Endothelial cell of umbilical vein (primary cell): ENCODE results near the gene RRM2. TPM values are rescaled to one million over a fixed set of nuclear protein-coding genes. Genes with fewer than 3 reads are reported as not detected.

ENCODE experiments used
- BruUV-seq: library from RNA; stranded (reverse); fragments of 400-500 nt; replicated peaks from 2 replicates; lab custom pipeline; 2021; lab: Mats Ljungman, UMichigan
- CTCF ChIA-PET: fragments of 300-600, 350-600 bp; sonication (Branson Sonifier 250); formaldehyde crosslinking; loops from one replicate; lab custom pipeline; 2021; ENCODE audit warnings: antibody characterized with exemption, inconsistent platforms; lab: Charles Lee
- POLR2A ChIA-PET: fragments of 300-600, 350-600 bp; sonication (Branson Sonifier 250); formaldehyde crosslinking; loops from one replicate; lab custom pipeline; 2021; ENCODE audit warnings: antibody characterized with exemption, inconsistent platforms; lab: Charles Lee
- DNase-seq: peaks from one replicate; pipeline ENCODE4 v3.0.0-alpha.2; 2011; ENCODE audit warnings: low read depth, low spot score
- FAIRE-seq: peaks from 2 replicates; lab custom pipeline; 2011; peaks lifted over from hg19 to GRCh38; lab: Jason Lieb, UNC
- H2AFZ ChIP-seq: 2 replicates; pipeline ENCODE4 v1.6.0; 2012; ENCODE audit warnings: low read depth, low read length, control low read depth, inconsistent platforms
- H3K27ac ChIP-seq: 2 replicates; pipeline ENCODE4 v1.5.1; 2011; ENCODE audit warnings: low read depth, mild to moderate bottlenecking, control low read depth, low read length, moderate library complexity; ENCODE audit not compliant: insufficient read depth
- H3K27me3 ChIP-seq, 2 experiments: 2 replicates each; pipeline versions ENCODE4 v1.6.0 to v1.6.1; 2011; ENCODE audit warnings: low read length in 2 of 2, mixed read lengths in 1 of 2; ENCODE audit not compliant: control insufficient read depth in 2 of 2, insufficient read depth in 2 of 2
- H3K36me3 ChIP-seq, 2 experiments: 2 replicates in 1 of 2; 3 replicates in 1 of 2; pipeline ENCODE4 v1.5.1; 2011; ENCODE audit warnings: low read length in 2 of 2, mild to moderate bottlenecking in 1 of 2, moderate library complexity in 1 of 2; ENCODE audit not compliant: control insufficient read depth in 2 of 2, insufficient read depth in 2 of 2; ENCODE audit errors: extremely low read depth in 1 of 2
- H3K4me1 ChIP-seq: 3 replicates; pipeline ENCODE4 v1.5.1; 2011; ENCODE audit warnings: mild to moderate bottlenecking, low read length; ENCODE audit not compliant: control insufficient read depth, insufficient read depth; ENCODE audit errors: extremely low read depth
- H3K4me2 ChIP-seq: 2 replicates; pipeline ENCODE4 v1.6.1; 2011; ENCODE audit warnings: low read length, control low read depth, mixed read lengths; ENCODE audit not compliant: insufficient read depth
- H3K4me3 ChIP-seq, 3 experiments: fragments of 200-600 bp in 1 of 3; sonication (generic), shearing (Covaris generic) in 1 of 3; replicated peaks in 1 of 3; 2 replicates each; pipeline ENCODE4 v1.5.1; 2011 to 2016; ENCODE audit warnings: control low read depth in 3 of 3, low read length in 3 of 3, mild to moderate bottlenecking in 2 of 3, inconsistent platforms in 1 of 3, low read depth in 1 of 3, moderate library complexity in 1 of 3; ENCODE audit not compliant: insufficient read depth in 1 of 3
- H3K79me2 ChIP-seq: 2 replicates; pipeline ENCODE4 v1.6.0; 2012; ENCODE audit warnings: low read length, inconsistent platforms; ENCODE audit not compliant: control insufficient read depth, insufficient read depth
- H3K9ac ChIP-seq: replicated peaks from 2 replicates; pipeline ENCODE3; 2011; ENCODE audit warnings: low read length, control low read depth; ENCODE audit not compliant: insufficient read depth; ENCODE audit errors: extremely low read depth
- H3K9me1 ChIP-seq: replicated peaks from 3 replicates; pipeline ENCODE4 v1.6.0; 2011; ENCODE audit warnings: mild to moderate bottlenecking, low read length; ENCODE audit not compliant: control insufficient read depth, insufficient read depth; ENCODE audit errors: extremely low read depth
- H3K9me3 ChIP-seq: replicated peaks from 2 replicates; pipeline ENCODE4 v1.5.1; 2012; ENCODE audit warnings: low read length, inconsistent platforms; ENCODE audit not compliant: control insufficient read depth, insufficient read depth
- H4K20me1 ChIP-seq: replicated peaks from 2 replicates; pipeline ENCODE3; 2011; ENCODE audit warnings: mild to moderate bottlenecking, low read length; ENCODE audit not compliant: control insufficient read depth, insufficient read depth; ENCODE audit errors: extremely low read depth
- CTCF ChIP-seq, 2 donors: IDR thresholded peaks; 1 replicate in 1 of 2; 2 replicates in 1 of 2; pipeline ENCODE4 v1.5.1; 2011; ENCODE audit warnings: low read length in 2 of 2, mild to moderate bottlenecking in 2 of 2, moderate library complexity in 2 of 2, control low read depth in 1 of 2, inconsistent platforms in 1 of 2, low read depth in 1 of 2; ENCODE audit not compliant: insufficient read depth in 1 of 2; ENCODE audit errors: extremely low read depth in 1 of 2
- EZH2 ChIP-seq: IDR thresholded peaks from 2 replicates; pipeline ENCODE4 v1.6.1; 2012; ENCODE audit warnings: borderline replicate concordance, low read depth, mild to moderate bottlenecking, moderate library complexity, low read length, inconsistent platforms; ENCODE audit not compliant: severe bottlenecking
- FOS ChIP-seq: IDR thresholded peaks from 2 replicates; pipeline ENCODE4 v1.6.1; 2011; ENCODE audit warnings: mild to moderate bottlenecking, low read length, moderate library complexity, borderline replicate concordance; ENCODE audit not compliant: insufficient read depth
- GATA2 ChIP-seq: IDR thresholded peaks from 2 replicates; pipeline ENCODE4 v1.7.0; 2011; ENCODE audit warnings: low read depth, mild to moderate bottlenecking, moderate library complexity, mixed read lengths, low read length; ENCODE audit not compliant: insufficient read length, insufficient read depth
- JUN ChIP-seq: IDR thresholded peaks from 2 replicates; pipeline ENCODE4 v1.6.1; 2011; ENCODE audit warnings: borderline replicate concordance, low read depth; ENCODE audit not compliant: insufficient read length, insufficient read depth
- MAX ChIP-seq: IDR thresholded peaks from 2 replicates; pipeline ENCODE4 v1.6.1; 2011; ENCODE audit not compliant: insufficient read depth, insufficient read length
- MYC ChIP-seq: IDR thresholded peaks from one replicate; pipeline ENCODE4 v1.6.1; 2011; ENCODE audit warnings: mild to moderate bottlenecking, low read depth, low read length
- POLR2A ChIP-seq: IDR thresholded peaks from 2 replicates; pipeline ENCODE4 v1.6.1; 2012; ENCODE audit warnings: low read depth, mild to moderate bottlenecking, control low read depth, low read length
- POLR2AphosphoS5 ChIP-seq: IDR thresholded peaks from 2 replicates; pipeline ENCODE4 v1.6.1; 2012; ENCODE audit warnings: low read depth, mild to moderate bottlenecking, control low read depth, low read length, moderate library complexity; ENCODE audit not compliant: insufficient read depth
- dilution Hi-C: fragments of 300-500 bp; cut with MboI; formaldehyde crosslinking; loops from one replicate; pipeline ENCODE4 v1.15.0; 2019; ENCODE audit warnings: low sequenced_read_pairs; ENCODE audit not compliant: extremely low pct_ligation_motif_present
- intact Hi-C: fragments of 100-400 bp; cut with micrococcal nuclease; formaldehyde crosslinking; loops from one replicate; pipeline ENCODE4 v1.10.0; 2022
- polyA plus RNA-seq, 4 experiments: library from polyadenylated mRNA; depleted of rRNA in 3 of 4; stranded (reverse) in 3 of 4; unstranded in 1 of 4; fragments of >200 nt; gene quantifications; 2 replicates each; pipeline versions ENCODE4 v1.2.1 to v1.2.3, GENCODE V29; 2011 to 2012; ENCODE audit warnings: missing spikeins in 1 of 4
- total RNA-seq: library from RNA; stranded (reverse); gene quantifications from 2 replicates; pipeline ENCODE4 v1.2.3, GENCODE V29; 2021

Gene RRM2
- total and polyA plus RNA-seq, 2 donors (not counting 3 experiments of a cell fraction or from before 2014, with no cell fraction given): 40.9 to 246 TPM

DNA sequence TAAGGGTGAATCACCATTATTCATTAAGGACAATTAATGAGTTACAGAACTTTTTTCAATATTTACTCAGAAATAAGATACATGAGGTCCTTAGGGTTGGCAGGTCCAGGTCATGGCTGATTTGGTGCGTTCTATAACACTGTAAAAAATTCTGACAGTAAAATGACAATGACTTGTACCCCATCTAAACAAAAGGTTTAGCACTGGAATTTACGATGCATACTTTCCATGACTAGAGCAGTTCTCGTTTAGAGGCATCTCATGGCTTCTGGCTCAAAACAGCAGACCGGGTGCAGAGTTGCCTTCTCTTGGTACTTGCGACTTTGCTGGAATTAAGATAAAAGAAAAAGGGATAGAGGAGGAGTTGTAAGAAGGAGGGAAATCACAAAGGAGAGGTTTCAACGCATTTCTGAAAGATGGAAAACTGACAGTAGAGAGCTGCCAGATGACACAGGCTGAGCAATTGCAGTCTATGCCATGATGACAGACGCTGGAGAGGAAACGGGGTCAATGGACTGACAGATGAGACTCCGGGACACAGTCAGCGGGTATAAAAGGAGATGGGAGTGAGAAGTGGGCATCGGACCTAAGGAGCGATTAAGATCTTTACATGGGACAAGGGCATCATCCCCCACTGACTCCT, 38.2 kb upstream of the RRM2 start:
- H3K4me1 ChIP-seq: no peaks in the 10 kb centered on the region
- ChIA-PET CTCF (interaction anchor here (1.4 to 20.2 kb wide), 5 partner anchors 10 to 351 kb away, joined by 5 to 485 read pairs (median 11); no protein-coding TSS in a partner anchor), POLR2A (no interaction called here)
- H4K20me1 ChIP-seq: no peaks in the 10 kb centered on the region
- no peak overlapping the region for H2AFZ ChIP-seq
- intact Hi-C loops (no loop called here), dilution Hi-C loops (no loop called here)
- no peak overlapping the region for H3K4me2 ChIP-seq
- no peaks in the 10 kb centered on the region for H3K36me3 ChIP-seq
- no peak for DNase-seq
- no peak overlapping the region for H3K27ac ChIP-seq
- peaks cover 29 to 46% of the 10 kb centered on the region in 2 experiments for H3K27me3 ChIP-seq
- H3K4me3 ChIP-seq: no peak overlapping the region
- no peaks in the 10 kb centered on the region for H3K9me3 ChIP-seq
- H3K9ac ChIP-seq: no peak overlapping the region
- no peaks in the 10 kb centered on the region for H3K79me2 ChIP-seq
- no TSS peak for BruUV-seq
- no peaks in the 10 kb centered on the region for H3K9me1 ChIP-seq
- no peak for TF ChIP-seq EZH2
- no peak for TF ChIP-seq POLR2A
- no peak for TF ChIP-seq POLR2AphosphoS5
- no peak for TF ChIP-seq FOS
- TF ChIP-seq MYC: no peak
- TF ChIP-seq MAX: no peak
- no peak for TF ChIP-seq GATA2
- TF ChIP-seq CTCF (IDR thresholded peaks at IDR 0.05; ENCODE audit: extremely low read depth in 1 of 2, insufficient read depth in 1 of 2, low read depth in 1 of 2, low read length in 2 of 2): no peak
- TF ChIP-seq JUN: no peak
- no peak for FAIRE-seq
